ENCODE results near the gene CSK. TPM values are rescaled to one million over a fixed set of nuclear protein-coding genes. Genes with fewer than 3 reads are reported as not detected.

Gene CSK
- total RNA-seq, 1 donor from 2014 or later, result 57.0 TPM

GRCh38 chr15:74752011-74752410 is 29.9 kb upstream of the CSK start:
- Mint-ChIP-seq H3K27me3 (ENCODE audit: unreplicated experiment) (no peaks in the 10 kb centered on the region), H3K4me3 (ENCODE audit: unreplicated experiment) (no peak overlapping the region), H3K9me3 (ENCODE audit: unreplicated experiment) (no peaks in the 10 kb centered on the region), H3K36me3 (ENCODE audit: unreplicated experiment) (no peaks in the 10 kb centered on the region), H3K27ac (ENCODE audit: unreplicated experiment) (peak overlapping the region; percentile 28), H3K4me1 (ENCODE audit: unreplicated experiment) (peaks cover 6% of the 10 kb centered on the region)
- no peak for TF ChIP-seq CTCF (IDR thresholded peaks at IDR 0.05)
- no peak for DNase-seq (ENCODE audit: extremely low spot score, unreplicated experiment)

- Mint-ChIP-seq H3K4me3 (ENCODE audit: unreplicated experiment) (no peak overlapping the region), H3K4me1 (ENCODE audit: unreplicated experiment) (peaks cover 6% of the 10 kb centered on the region), H3K9me3 (ENCODE audit: unreplicated experiment) (no peaks in the 10 kb centered on the region), H3K36me3 (ENCODE audit: unreplicated experiment) (no peaks in the 10 kb centered on the region), H3K27me3 (ENCODE audit: unreplicated experiment) (no peaks in the 10 kb centered on the region), H3K27ac (ENCODE audit: unreplicated experiment) (peak overlapping the region; percentile 28)
- no peak for DNase-seq (ENCODE audit: extremely low spot score, unreplicated experiment)
- TF ChIP-seq CTCF (IDR thresholded peaks at IDR 0.05), result no peak
Observed at GRCh38 chr15:74752531-74752930, 29.3 kb upstream of the CSK start.

- peaks cover 4% of the 10 kb centered on the region for H3K27me3 Mint-ChIP-seq (ENCODE audit: unreplicated experiment)
- no peak for TF ChIP-seq CTCF (IDR thresholded peaks at IDR 0.05)
- H3K9me3 Mint-ChIP-seq (ENCODE audit: unreplicated experiment), result no peaks in the 10 kb centered on the region
- no peak overlapping the region for H3K27ac Mint-ChIP-seq (ENCODE audit: unreplicated experiment)
- no peak overlapping the region for H3K4me3 Mint-ChIP-seq (ENCODE audit: unreplicated experiment)
- no peaks in the 10 kb centered on the region for H3K36me3 Mint-ChIP-seq (ENCODE audit: unreplicated experiment)
- peaks cover 6% of the 10 kb centered on the region for H3K4me1 Mint-ChIP-seq (ENCODE audit: unreplicated experiment)
- DNase-seq (ENCODE audit: extremely low spot score, unreplicated experiment), result no peak
Observed at GRCh38 chr15:74754593-74755215, 27.2 kb upstream of the CSK start.

GRCh38 chr15:74758736-74759135 is 23.1 kb upstream of the CSK start:
- Mint-ChIP-seq H3K4me3 (ENCODE audit: unreplicated experiment) (no peak overlapping the region), H3K36me3 (ENCODE audit: unreplicated experiment) (no peaks in the 10 kb centered on the region), H3K27ac (ENCODE audit: unreplicated experiment) (no peak overlapping the region), H3K9me3 (ENCODE audit: unreplicated experiment) (no peaks in the 10 kb centered on the region), H3K4me1 (ENCODE audit: unreplicated experiment) (no peaks in the 10 kb centered on the region), H3K27me3 (ENCODE audit: unreplicated experiment) (peaks cover 12% of the 10 kb centered on the region)
- DNase-seq (ENCODE audit: extremely low spot score, unreplicated experiment), result no peak
- TF ChIP-seq CTCF (IDR thresholded peaks at IDR 0.05), result no peak

- no peak for TF ChIP-seq CTCF (IDR thresholded peaks at IDR 0.05)
- no peak overlapping the region for H3K27ac Mint-ChIP-seq (ENCODE audit: unreplicated experiment)
- H3K36me3 Mint-ChIP-seq (ENCODE audit: unreplicated experiment), result no peaks in the 10 kb centered on the region
- H3K4me3 Mint-ChIP-seq (ENCODE audit: unreplicated experiment), result no peak overlapping the region
- no peak for DNase-seq (ENCODE audit: extremely low spot score, unreplicated experiment)
- H3K27me3 Mint-ChIP-seq (ENCODE audit: unreplicated experiment), result peaks cover 12% of the 10 kb centered on the region
- no peaks in the 10 kb centered on the region for H3K9me3 Mint-ChIP-seq (ENCODE audit: unreplicated experiment)
- H3K4me1 Mint-ChIP-seq (ENCODE audit: unreplicated experiment), result no peaks in the 10 kb centered on the region
Observed at GRCh38 chr15:74762791-74763150, 19.1 kb upstream of the CSK start.

Data from osteocyte (in vitro differentiated cells).